GM18505 (cell line): Measurements from ENCODE around the gene OCEL1.

ENCODE experiments used
- ATAC-seq: cut with Tn5 transposase; IDR thresholded peaks from one replicate; pipeline ENCODE4 v1.9.1; 2021; ENCODE audit not compliant: unreplicated experiment
- POLR2A ChIP-seq: IDR thresholded peaks from 4 replicates; pipeline ENCODE4 v1.6.1; 2011; ENCODE audit warnings: borderline replicate concordance; ENCODE audit not compliant: insufficient read depth, insufficient read length; ENCODE audit errors: extremely low read depth

The OCEL1 gene

DNA sequence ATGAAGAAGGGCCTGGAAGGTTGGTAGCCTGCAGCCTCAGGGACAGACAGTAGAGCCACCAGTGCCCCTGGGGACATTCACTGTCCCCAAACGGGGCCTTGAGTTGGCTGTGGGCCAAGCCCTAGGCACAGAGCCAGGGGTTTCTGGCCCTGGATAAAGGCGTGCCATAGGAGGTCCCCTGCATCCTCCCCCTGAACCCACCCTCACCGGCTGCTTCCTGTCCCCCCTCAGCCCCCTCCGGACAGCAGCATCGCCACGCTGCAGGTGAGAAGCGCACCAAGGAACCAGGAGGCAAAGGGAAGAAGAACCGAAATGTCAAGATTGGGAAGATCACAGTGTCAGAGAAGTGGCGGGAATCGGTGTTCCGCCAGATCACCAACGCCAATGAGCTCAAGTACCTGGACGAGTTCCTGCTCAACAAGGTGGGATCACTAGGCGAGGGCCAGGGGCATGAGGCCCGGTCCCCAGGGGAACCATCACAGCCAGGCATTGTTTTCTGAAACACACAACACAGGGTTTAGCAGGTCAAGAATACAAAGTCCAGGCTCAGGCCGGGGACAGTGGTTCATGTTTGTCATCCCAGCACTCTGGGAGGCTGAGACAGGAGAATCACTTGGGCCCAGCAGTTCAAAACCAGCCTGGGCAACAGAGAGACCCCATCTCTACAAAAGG lies 25.5 kb upstream of the OCEL1 start:
- ATAC-seq: no peak
- TF ChIP-seq POLR2A: no peak

DNA sequence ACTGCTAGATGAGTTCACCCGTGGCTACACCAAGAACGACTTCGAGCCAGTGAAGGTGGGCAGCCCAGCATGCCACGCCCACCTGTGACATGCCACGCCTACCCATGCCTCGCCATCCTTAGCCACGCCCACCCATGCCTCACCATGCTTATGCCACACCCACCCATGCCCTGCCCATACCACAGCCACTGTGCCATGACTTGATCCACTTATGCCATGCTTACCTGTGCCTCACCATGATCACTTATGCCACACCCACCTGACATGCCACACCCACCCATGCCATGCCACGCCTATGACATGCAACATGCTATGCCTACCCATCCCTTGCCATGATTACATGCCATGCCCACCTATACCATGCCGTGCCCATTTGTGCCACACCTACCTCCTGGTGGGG lies 23.8 kb upstream of the OCEL1 start:
- ATAC-seq: no peak
- TF ChIP-seq POLR2A: no peak

DNA sequence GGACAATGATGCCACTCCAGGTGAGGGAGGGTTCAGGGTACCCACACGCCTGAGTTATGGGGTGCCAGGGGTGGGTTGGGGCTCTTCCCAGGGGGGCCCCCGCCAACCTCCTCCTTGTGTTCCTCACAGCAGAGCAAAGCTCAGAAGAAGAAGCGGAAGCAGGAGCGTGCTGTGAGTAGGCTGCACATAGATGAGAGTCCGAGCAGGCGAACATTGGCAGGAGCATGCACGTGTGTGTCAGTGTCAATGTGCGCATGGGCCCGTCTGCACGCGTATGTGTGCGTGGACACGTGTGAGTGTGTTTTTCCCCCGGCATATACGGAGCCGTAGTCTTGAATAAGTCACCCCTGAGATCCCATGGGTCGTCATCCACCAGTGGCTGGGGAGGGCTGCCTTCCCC lies 23.3 kb upstream of the OCEL1 start:
- no peak for ATAC-seq
- no peak for TF ChIP-seq POLR2A

DNA sequence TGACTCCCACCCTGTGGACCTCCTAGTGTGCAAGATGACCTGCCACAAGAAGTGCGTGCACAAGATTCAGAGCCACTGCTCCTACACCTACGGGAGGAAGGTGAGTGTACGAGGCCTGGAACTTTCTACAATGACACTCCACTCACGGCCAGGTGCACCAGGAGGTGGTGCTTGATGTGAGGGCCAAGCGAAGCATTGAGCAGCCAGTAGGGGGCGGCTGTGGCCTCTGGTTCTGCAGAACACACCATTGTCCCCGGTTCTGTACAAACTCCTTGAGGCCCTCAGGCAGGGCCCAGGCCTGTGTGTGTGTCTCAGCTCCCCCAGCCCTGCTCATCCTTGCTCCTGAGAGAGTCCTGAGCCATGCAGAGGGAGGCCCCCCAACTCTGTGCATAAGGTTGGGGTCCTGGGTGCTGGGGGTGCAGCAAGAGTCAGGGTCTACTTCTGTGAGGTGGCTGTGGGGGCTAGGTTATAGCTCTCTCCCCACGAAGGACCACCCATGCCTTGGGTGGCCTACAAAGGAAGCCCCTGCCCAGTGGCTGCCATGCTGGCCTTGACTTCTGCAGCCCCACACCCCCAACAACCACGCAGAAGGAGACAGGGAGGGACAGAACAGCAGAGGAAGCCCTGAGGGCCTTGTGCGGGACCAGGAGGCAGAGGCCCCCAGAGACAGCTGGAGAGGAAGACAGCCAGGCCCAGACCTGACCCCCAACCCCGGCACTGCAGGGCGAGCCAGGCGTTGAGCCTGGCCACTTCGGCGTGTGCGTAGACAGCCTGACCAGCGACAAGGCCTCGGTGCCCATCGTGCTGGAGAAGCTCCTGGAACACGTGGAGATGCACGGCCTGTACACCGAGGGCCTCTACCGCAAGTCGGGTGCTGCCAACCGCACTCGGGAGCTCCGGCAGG lies 20.5 kb upstream of the OCEL1 start:
- TF ChIP-seq POLR2A: no peak
- ATAC-seq: no peak

DNA sequence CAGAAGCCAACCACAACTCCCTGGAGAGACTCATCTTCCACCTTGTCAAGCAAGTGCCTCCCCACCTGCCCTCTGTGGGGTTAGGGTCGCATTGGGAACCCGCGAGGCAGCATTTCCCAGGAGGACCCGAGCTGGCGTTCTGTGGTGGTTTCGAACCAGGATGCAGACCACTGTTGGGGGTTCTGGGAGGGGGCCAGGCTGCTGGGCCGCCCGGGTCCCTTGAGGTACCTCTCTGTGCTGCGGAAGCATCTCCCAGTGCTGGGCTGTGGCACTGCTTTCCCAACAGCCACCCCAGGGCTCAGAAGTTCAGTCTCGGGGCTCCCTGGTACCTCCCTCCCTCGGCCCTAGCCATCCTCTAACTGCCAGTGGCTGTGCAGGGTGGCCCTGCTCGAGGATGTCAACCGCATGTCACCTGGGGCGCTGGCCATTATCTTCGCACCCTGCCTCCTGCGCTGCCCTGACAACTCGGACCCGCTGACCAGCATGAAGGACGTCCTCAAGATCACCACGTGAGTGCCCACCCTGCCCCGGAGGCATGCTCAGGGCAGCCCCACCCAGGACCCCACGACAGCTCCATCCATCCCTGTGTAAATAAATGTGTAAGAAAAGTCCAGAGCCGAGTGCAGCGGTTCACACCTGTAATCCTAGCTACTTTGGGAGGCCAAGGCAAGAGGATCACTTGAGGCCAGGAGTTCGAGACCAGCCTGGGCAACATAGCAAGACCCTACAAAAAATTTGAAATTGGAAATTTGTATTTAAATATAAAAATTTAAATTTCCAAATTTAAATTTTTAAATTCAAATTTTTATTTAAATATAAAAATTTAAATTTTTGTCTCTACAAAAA lies 19.1 kb upstream of the OCEL1 start:
- TF ChIP-seq POLR2A: no peak
- ATAC-seq: no peak

DNA sequence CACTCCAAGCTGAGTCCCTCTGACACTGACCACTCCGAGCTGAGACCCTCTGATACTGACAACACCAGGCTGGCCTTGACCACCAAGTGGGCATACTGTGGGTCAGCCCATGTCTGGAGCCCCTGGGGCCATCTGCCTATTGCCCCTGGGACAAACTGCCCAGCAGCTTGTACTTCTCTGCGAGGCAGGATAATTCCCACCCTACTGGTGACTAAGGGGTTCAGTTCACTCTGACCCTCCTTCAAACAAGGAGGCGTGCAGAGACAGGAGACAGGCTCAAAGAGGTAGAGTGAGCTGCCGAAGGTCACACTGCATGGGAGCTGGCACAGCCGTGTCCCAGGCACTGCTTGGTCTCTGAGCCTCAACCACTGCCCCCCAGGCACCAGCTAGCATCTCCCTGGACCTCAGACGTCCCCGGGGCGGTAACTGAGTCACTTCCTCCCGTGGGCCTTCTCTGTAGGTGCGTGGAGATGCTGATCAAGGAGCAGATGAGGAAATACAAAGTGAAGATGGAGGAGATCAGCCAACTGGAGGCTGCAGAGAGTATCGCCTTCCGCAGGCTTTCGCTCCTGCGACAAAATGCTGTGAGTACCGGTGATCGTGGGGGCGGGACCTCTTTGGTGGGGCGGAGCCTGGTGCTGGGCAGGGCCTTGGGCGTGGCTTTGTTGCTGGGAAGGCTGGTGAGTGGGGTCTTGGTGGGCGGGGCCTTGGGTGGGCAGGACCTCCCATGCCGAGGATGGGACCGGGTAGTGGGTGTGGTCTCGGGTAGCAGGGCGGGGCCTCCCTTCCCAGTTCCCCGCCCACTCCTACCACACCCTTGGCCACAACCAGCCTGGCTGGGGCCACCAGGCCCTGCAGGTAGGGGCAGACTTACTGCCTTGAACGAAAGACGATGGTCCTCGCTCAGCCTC lies 16.6 kb upstream of the OCEL1 start:
- no peak for TF ChIP-seq POLR2A
- no peak for ATAC-seq

DNA sequence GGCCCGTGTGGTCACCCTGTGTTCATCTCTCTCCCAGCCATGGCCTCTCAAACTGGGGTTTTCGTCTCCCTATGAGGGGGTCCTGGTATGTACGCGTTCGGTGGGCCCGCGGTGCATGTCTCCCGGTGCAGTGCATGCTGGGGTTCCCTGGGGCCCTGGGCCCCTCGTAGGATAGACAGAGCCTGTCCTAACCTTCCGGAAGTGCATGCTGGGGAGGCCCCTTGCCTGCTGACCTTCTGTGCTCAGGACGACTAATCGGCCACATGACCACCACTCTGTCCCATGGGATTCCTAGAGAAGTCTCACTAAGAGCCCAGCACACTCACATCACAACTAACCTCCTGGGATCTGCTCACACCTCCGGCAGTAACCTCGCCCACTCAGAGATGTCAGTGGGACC lies 15.7 kb upstream of the OCEL1 start:
- ATAC-seq: no peak
- no peak for TF ChIP-seq POLR2A

DNA sequence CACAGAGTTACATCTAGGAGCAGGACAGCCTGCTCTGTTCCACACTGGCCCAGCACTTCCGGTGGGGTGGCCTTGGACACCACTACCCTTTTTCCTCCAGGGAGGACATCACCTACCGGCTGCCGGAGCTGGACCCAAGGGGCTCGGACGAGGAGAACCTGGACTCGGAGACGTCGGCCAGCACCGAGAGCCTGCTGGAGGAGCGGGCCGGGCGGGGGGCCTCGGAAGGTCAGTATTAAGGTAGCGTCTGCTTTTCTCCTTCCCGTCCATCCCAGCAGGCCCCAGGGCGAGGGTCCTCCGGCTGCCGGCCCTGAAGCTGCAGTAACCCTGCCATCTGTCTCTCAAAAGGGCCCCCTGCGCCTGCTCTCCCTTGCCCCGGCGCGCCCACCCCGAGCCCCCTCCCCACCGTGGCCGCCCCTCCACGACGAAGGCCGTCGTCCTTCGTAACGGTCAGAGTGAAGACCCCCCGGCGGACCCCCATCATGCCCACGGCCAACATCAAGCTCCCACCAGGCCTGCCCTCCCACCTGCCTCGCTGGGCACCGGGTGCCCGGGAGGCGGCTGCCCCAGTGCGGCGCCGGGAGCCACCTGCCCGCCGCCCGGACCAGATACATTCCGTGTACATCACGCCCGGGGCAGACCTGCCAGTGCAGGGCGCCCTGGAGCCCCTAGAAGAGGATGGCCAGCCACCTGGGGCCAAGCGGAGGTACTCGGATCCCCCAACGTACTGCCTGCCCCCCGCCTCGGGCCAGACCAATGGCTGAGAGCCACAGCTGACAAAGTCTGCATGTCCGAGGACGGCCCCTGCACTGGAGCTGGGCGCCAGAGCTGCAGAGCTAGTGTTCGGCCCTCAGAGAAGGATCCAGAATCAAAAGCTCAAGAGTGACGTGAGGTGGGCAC lies 14.2 kb upstream of the OCEL1 start:
- no peak for TF ChIP-seq POLR2A
- no peak for ATAC-seq

DNA sequence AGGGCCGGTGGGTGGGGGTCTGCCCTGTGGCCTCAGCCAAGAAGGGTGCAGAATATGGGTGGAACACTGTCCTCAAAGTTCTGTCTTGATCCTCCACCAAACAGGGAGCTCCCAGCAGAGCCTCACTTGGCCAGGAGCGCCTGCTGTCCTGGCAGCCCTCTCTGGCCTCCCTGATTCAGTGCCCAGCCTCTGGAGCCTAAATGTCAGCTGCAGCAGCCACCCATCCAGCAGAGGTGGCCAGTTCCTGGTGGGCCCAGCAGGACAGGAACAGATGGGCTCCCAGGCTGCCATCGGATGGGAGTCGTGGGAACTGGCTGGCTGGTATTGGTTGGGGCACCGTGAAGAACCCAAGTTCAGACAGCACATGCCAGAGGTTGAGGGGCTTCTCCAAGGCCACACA lies 12.7 kb upstream of the OCEL1 start:
- TF ChIP-seq POLR2A: no peak
- ATAC-seq: no peak

DNA sequence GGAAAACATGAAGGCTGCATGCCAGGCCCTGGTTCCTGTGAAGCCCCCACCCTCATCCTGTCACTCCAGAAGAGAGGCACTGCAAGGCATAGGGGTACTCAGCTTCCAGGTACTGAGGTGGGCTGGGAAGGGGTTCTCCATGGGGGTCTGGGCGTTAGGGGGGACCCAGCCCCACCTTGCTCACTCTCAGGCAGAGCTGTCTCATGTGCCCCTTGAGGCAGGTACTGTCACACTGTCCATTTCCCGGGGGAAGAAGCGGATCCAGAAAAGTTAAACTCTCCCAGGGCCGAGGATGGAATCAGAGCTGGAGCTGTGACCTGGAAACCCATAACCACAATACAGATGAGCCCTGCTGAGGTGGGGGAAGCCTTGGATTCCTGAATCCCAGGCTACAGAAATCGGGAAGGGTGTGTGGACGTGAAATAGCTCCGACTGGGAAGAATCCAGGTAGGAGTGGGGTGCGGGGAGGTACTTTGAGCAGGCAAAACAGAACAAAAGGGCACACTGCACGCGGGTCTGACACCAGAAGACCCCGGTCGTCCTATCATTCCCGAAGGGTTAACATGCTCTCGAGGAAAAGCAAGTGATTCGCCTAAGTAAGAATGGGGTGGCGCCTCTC lies 11.4 kb upstream of the OCEL1 start:
- TF ChIP-seq POLR2A: no peak
- no peak for ATAC-seq
